D721Med (cell line): ENCODE measurements around the gene IGSF22.

Experiments used
- DNase-seq: peaks from one replicate; pipeline ENCODE4 v3.0.0; 2011; ENCODE audit warnings: low spot score; ENCODE audit not compliant: insufficient read length
- FAIRE-seq: peaks from 2 replicates; lab custom pipeline; 2011; peaks lifted over from hg19 to GRCh38; lab: Jason Lieb, UNC
- CTCF ChIP-seq: IDR thresholded peaks from 2 replicates; pipeline ENCODE4 v1.5.1; 2012; ENCODE audit warnings: mild to moderate bottlenecking, control low read depth; ENCODE audit not compliant: insufficient read depth; ENCODE audit errors: missing control alignments

IGSF22 gene

GRCh38 chr11:18726040-18726439 lies at the start of gene IGSF22:
IGSF22 (minus strand) TSS chr11:18726188; CDS start chr11:18724236, 1,952 bp downstream.
- DNase-seq (no peak), FAIRE-seq (no peak)
- TF ChIP-seq CTCF, result no peak

GRCh38 chr11:18774801-18775200 lies 48.8 kb upstream of the IGSF22 start:
- DNase-seq (no peak), FAIRE-seq (no peak)
- TF ChIP-seq CTCF, result no peak

- DNase-seq (no peak), FAIRE-seq (no peak)
- no peak for TF ChIP-seq CTCF
Observed at GRCh38 chr11:18773681-18774080, 47.7 kb upstream of the IGSF22 start.

- no peak for FAIRE-seq
- no peak for DNase-seq
- no peak for TF ChIP-seq CTCF
Observed at GRCh38 chr11:18773104-18773503, 47.1 kb upstream of the IGSF22 start.

- TF ChIP-seq CTCF, result no peak
- DNase-seq, result no peak
- no peak for FAIRE-seq
Observed at GRCh38 chr11:18772211-18772610, 46.2 kb upstream of the IGSF22 start.

GRCh38 chr11:18771266-18772035 lies 45.5 kb upstream of the IGSF22 start:
- DNase-seq (no peak), FAIRE-seq (no peak)
- TF ChIP-seq CTCF, result no peak

- TF ChIP-seq CTCF, result no peak
- FAIRE-seq (no peak), DNase-seq (no peak)
Observed at GRCh38 chr11:18770479-18771125, 44.6 kb upstream of the IGSF22 start.
